Activated CD8-positive, alpha-beta T cell treated with anti-CD3 and anti-CD28 coated beads for 36 hours (primary cell): ENCODE measurements around the gene HHATL. TPM values are rescaled to one million over a fixed set of nuclear protein-coding genes. Genes with fewer than 3 reads are reported as not detected.

Experiments used
- ATAC-seq: fragments of 200-7000 bp; cut with Tn5 transposase; one replicate; pipeline ENCODE4 v1.10.0; 2021; ENCODE audit warnings: mild to moderate bottlenecking, moderate library complexity
- CTCF ChIA-PET: fragments of 350-600 bp; sonication (Branson Sonifier 250); formaldehyde crosslinking; loops from one replicate; lab custom pipeline; 2021; ENCODE audit warnings: antibody characterized with exemption; lab: Charles Lee
- POLR2A ChIA-PET: fragments of 350-600 bp; sonication (Branson Sonifier 250); formaldehyde crosslinking; loops from one replicate; lab custom pipeline; 2021; ENCODE audit warnings: antibody characterized with exemption; lab: Charles Lee
- DNase-seq: peaks from one replicate; pipeline ENCODE4 v3.0.0-alpha.2; 2020
- H3K27ac Mint-ChIP-seq: one replicate; pipeline ENCODE4 v1.8.0; 2021; ENCODE audit warnings: mild to moderate bottlenecking, mixed read lengths
- H3K27me3 Mint-ChIP-seq: one replicate; pipeline ENCODE4 v1.8.0; 2021; ENCODE audit warnings: mixed read lengths
- H3K36me3 Mint-ChIP-seq: one replicate; pipeline ENCODE4 v1.8.0; 2021; ENCODE audit warnings: low read depth, mixed read lengths
- H3K4me1 Mint-ChIP-seq: one replicate; pipeline ENCODE4 v1.8.0; 2021; ENCODE audit warnings: low read depth, mixed read lengths
- H3K4me3 Mint-ChIP-seq: one replicate; pipeline ENCODE4 v1.8.0; 2021; ENCODE audit warnings: mild to moderate bottlenecking, moderate library complexity, mixed read lengths
- H3K9me3 Mint-ChIP-seq: one replicate; pipeline ENCODE4 v1.8.0; 2021; ENCODE audit warnings: mixed read lengths
- CTCF ChIP-seq: fragments of 200-600 bp; IDR thresholded peaks from one replicate; pipeline ENCODE4 v1.8.0; 2022; ENCODE audit warnings: antibody characterized with exemption, mild to moderate bottlenecking
- intact Hi-C: fragments of 100-400 bp; cut with micrococcal nuclease; formaldehyde crosslinking; loops from one replicate; pipeline ENCODE4 v1.10.0; 2022
- total RNA-seq, 2 experiments: library from RNA; stranded (reverse); gene quantifications; one replicate each; pipeline ENCODE4 v1.2.3, GENCODE V29; 2021

The HHATL gene
- total RNA-seq, 2 experiments from 2014 or later: not detected

- TF ChIP-seq CTCF: no peak
- ATAC-seq (no peak), DNase-seq (no peak)
- CTCF ChIA-PET: no interaction called here
- POLR2A ChIA-PET: interaction anchor here (0.8 kb wide), 1 partner anchor 174 kb away, joined by 3 read pairs; no protein-coding TSS in a partner anchor
- H3K36me3 Mint-ChIP-seq: no peaks in the 10 kb centered on the region
- no peaks in the 10 kb centered on the region for H3K4me1 Mint-ChIP-seq
- H3K4me3 Mint-ChIP-seq: no peak overlapping the region
- no peaks in the 10 kb centered on the region for H3K9me3 Mint-ChIP-seq
- intact Hi-C loops: no loop called here
- H3K27me3 Mint-ChIP-seq: no peaks in the 10 kb centered on the region
- no peak overlapping the region for H3K27ac Mint-ChIP-seq
Observed at GRCh38 chr3:42707620-42708355, 5.2 kb upstream of the HHATL start.

- H3K4me3 Mint-ChIP-seq: no peak overlapping the region
- ATAC-seq: no peak
- H3K36me3 Mint-ChIP-seq: no peaks in the 10 kb centered on the region
- H3K9me3 Mint-ChIP-seq: no peaks in the 10 kb centered on the region
- no peak for DNase-seq
- ChIA-PET POLR2A (no interaction called here), CTCF (no interaction called here)
- no peak overlapping the region for H3K27ac Mint-ChIP-seq
- intact Hi-C loops: no loop called here
- no peaks in the 10 kb centered on the region for H3K27me3 Mint-ChIP-seq
- no peak for TF ChIP-seq CTCF
- no peaks in the 10 kb centered on the region for H3K4me1 Mint-ChIP-seq
Observed at GRCh38 chr3:42706721-42707619, 4.4 kb upstream of the HHATL start.

GRCh38 chr3:42705962-42706585 lies 3.5 kb upstream of the HHATL start:
- ChIA-PET POLR2A (interaction anchor here (0.6 kb wide), 1 partner anchor 15 kb away, joined by 3 read pairs; no protein-coding TSS in a partner anchor), CTCF (no interaction called here)
- DNase-seq: no peak
- H3K4me3 Mint-ChIP-seq: no peak overlapping the region
- H3K27me3 Mint-ChIP-seq: no peaks in the 10 kb centered on the region
- H3K9me3 Mint-ChIP-seq: no peaks in the 10 kb centered on the region
- H3K4me1 Mint-ChIP-seq: no peaks in the 10 kb centered on the region
- ATAC-seq: no peak
- intact Hi-C loops: no loop called here
- H3K36me3 Mint-ChIP-seq: no peaks in the 10 kb centered on the region
- no peak for TF ChIP-seq CTCF
- H3K27ac Mint-ChIP-seq: no peak overlapping the region

- no peaks in the 10 kb centered on the region for H3K27me3 Mint-ChIP-seq
- H3K36me3 Mint-ChIP-seq: no peaks in the 10 kb centered on the region
- ATAC-seq (no peak), DNase-seq (no peak)
- POLR2A ChIA-PET: interaction anchor here (0.6 kb wide), 1 partner anchor 16 kb away, joined by 3 read pairs; no protein-coding TSS in a partner anchor
- CTCF ChIA-PET: no interaction called here
- no peak overlapping the region for H3K4me3 Mint-ChIP-seq
- no peak overlapping the region for H3K27ac Mint-ChIP-seq
- H3K4me1 Mint-ChIP-seq: no peaks in the 10 kb centered on the region
- H3K9me3 Mint-ChIP-seq: no peaks in the 10 kb centered on the region
- intact Hi-C loops: no loop called here
- no peak for TF ChIP-seq CTCF
Observed at GRCh38 chr3:42705058-42705767, 2.6 kb upstream of the HHATL start.
